K562 treated with DMSO at 1 percent for 12 hours (cell line): ENCODE measurements around the gene SOBP. TPM values are rescaled to one million over a fixed set of nuclear protein-coding genes. Genes with fewer than 3 reads are reported as not detected.

Experiments used
- total RNA-seq: library from RNA; unstranded; fragments of 300-600 nt; gene quantifications from 2 replicates; pipeline ENCODE4 v1.2.3, GENCODE V29; 2022; ENCODE audit not compliant: insufficient read depth

The SOBP gene
- not detected in 2 replicates for total RNA-seq

GRCh38 chr6:107489636-107490565 lies at the start of gene SOBP:
Gene SOBP (plus strand): TSS chr6:107490117. CDS start chr6:107490617, 500 bp downstream.

DNA sequence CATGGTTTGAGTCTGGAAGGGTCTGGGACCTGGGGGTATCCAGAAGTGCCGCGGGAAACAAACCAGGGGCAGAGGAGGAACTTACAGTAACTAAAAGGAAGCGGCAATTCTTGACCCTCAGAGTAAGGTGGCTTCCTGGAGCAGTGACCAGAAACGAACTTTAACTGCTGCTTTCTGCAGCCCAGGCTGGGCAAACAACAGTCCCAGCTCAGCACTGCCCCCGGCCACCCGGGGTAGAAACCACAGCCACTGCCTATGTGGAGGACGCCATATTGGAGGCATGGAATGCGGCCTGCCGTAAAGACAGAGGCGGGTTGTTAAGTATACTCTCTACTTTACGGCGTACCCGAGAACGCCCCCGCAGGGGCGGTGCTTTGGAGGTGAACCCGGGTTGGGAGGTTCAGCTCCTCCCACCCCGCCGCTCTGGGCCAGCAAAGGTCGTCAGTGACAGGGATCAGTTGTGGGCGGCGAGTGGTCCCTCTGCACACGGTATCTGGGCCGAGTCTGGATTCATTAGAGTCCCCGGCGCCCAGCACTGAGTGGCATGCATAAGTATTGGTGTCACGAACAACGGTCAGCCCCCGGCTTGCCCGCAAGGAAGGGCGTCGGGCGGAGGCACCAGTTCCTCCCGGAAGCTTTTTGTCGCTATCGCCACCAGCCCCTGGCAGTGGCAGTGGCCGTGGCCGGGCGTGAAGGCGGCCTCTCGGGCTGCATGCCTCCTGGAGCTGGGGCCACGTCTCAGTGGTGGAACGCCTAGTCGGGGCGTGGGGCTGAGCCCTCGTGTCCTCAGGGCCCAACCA lies 30.4 kb upstream of the SOBP start, which contains the start of gene PDSS2:
PDSS2 (minus strand) TSS at position 282 of the 800 bp plus-strand sequence; CDS start at position 3, 279 bp downstream.

Other genes starting within 250 kb of the SOBP start
- gene PDSS2, start 30.6 kb upstream of the SOBP start, total RNA-seq, result 4.1 and 9.7 TPM in 2 replicates